Mammary epithelial cell (primary cell): ENCODE results near the gene PCBP4.
"Not testable (repeated sequence)": the region's sequence is repeated elsewhere in the genome, so short reads cannot be mapped to it uniquely, and the experiment has no call there.

Source experiments
- CTCF ChIP-seq, 2 donors: IDR thresholded peaks in 1 of 2; conservative IDR thresholded peaks in 1 of 2; 2 replicates each; pipeline ENCODE4 v1.5.1; 2011 to 2012; ENCODE audit warnings: inconsistent platforms in 2 of 2, low read length in 2 of 2, mild to moderate bottlenecking in 2 of 2, control low read depth in 1 of 2, low read depth in 1 of 2; ENCODE audit not compliant: insufficient read depth in 1 of 2; ENCODE audit errors: extremely low read depth in 1 of 2
- EZH2 ChIP-seq: IDR thresholded peaks from 2 replicates; pipeline ENCODE4 v1.6.1; 2012; ENCODE audit warnings: low read length, inconsistent platforms, borderline replicate concordance

- TF ChIP-seq CTCF (conservative IDR thresholded peaks at IDR 0.05 in 1 of 2, IDR thresholded peaks at IDR 0.05 in 1 of 2; ENCODE audit: extremely low read depth in 1 of 2, insufficient read depth in 1 of 2, low read depth in 1 of 2, low read length in 2 of 2); EZH2: not testable (repeated sequence)
Observed at GRCh38 chr3:51990501-51990971, 23.3 kb upstream of the PCBP4 start.
